Tibial nerve (tissue), 4 donors: ENCODE results near the gene ADGRG3.

Experiments
- CTCF ChIP-seq, 5 experiments: fragments of 200-600 bp in 3 of 5; fragments of 450-650 bp in 2 of 5; sonication (generic) in 3 of 5; IDR thresholded peaks; one replicate each; pipeline ENCODE4 v1.5.1; 2016 to 2019; ENCODE audit warnings: antibody characterized with exemption in 5 of 5, mild to moderate bottlenecking in 3 of 5, moderate library complexity in 2 of 5
- EP300 ChIP-seq, 2 donors: sonication (generic); formaldehyde crosslinking; IDR thresholded peaks; one replicate each; pipeline ENCODE4 v1.6.1; 2017; ENCODE audit warnings: antibody characterized with exemption in 2 of 2, mild to moderate bottlenecking in 1 of 2

GRCh38 chr16:57643147-57643874 is 24.8 kb upstream of the ADGRG3 start:
- TF ChIP-seq CTCF (IDR thresholded peaks at IDR 0.05) (no peak), EP300 (IDR thresholded peaks at IDR 0.05) (no peak)
